CD14-positive monocyte (primary cell): ENCODE data around the gene GJB6. TPM values are rescaled to one million over a fixed set of nuclear protein-coding genes. Genes with fewer than 3 reads are reported as not detected.
A peak's percentile ranks its signal among the peaks of the same experiment; 100 is the strongest.

Experiments
- DNase-seq, 3 donors: peaks; one replicate each; pipeline ENCODE4 v3.0.0-alpha.2; 2011 to 2022
- H2AFZ ChIP-seq: 2 replicates; pipeline ENCODE4 v1.6.0; 2012; ENCODE audit warnings: mild to moderate bottlenecking, low read depth, low read length, inconsistent platforms; ENCODE audit not compliant: insufficient read depth, poor library complexity, severe bottlenecking
- H3K27ac ChIP-seq, 2 donors: 1 replicate in 1 of 2; 2 replicates in 1 of 2; pipeline ENCODE4 v1.5.1; 2012 to 2013; ENCODE audit warnings: low read length in 2 of 2, control low read depth in 1 of 2, inconsistent platforms in 1 of 2, low read depth in 1 of 2, mild to moderate bottlenecking in 1 of 2
- H3K27me3 ChIP-seq, 2 donors: one replicate each; pipeline versions ENCODE4 v1.6.0 to v1.6.1; 2011 to 2013; ENCODE audit warnings: low read length in 2 of 2; ENCODE audit not compliant: control insufficient read depth in 2 of 2, insufficient read depth in 2 of 2
- H3K36me3 ChIP-seq, 2 donors: replicated peaks in 1 of 2; 1 replicate in 1 of 2; 2 replicates in 1 of 2; pipeline versions ENCODE4 v1.5.1 to v1.6.1; 2012 to 2013; ENCODE audit warnings: low read length in 2 of 2, control low read depth in 1 of 2, inconsistent platforms in 1 of 2, mild to moderate bottlenecking in 1 of 2; ENCODE audit not compliant: insufficient read depth in 2 of 2, control insufficient read depth in 1 of 2
- H3K4me1 ChIP-seq, 2 donors: 1 replicate in 1 of 2; 2 replicates in 1 of 2; pipeline versions ENCODE4 v1.5.1 to v1.6.1; 2012 to 2013; ENCODE audit warnings: low read length in 2 of 2, control low read depth in 1 of 2, inconsistent platforms in 1 of 2, mild to moderate bottlenecking in 1 of 2, moderate library complexity in 1 of 2; ENCODE audit not compliant: insufficient read depth in 2 of 2, control insufficient read depth in 1 of 2
- H3K4me2 ChIP-seq: replicated peaks from 2 replicates; pipeline ENCODE3; 2012; ENCODE audit warnings: low read length, moderate library complexity, mild to moderate bottlenecking; ENCODE audit not compliant: poor library complexity, severe bottlenecking; ENCODE audit errors: extremely low read depth
- H3K4me3 ChIP-seq, 3 experiments: fragments of 200-600 bp in 1 of 3; sonication (generic) in 1 of 3; replicated peaks in 1 of 3; 1 replicate in 2 of 3; 2 replicates in 1 of 3; pipeline ENCODE4 v1.5.1; 2011 to 2013; ENCODE audit warnings: low read length in 3 of 3, mild to moderate bottlenecking in 3 of 3, control low read depth in 2 of 3, low read depth in 2 of 3, inconsistent platforms in 1 of 3, moderate library complexity in 1 of 3
- H3K79me2 ChIP-seq: 2 replicates; pipeline ENCODE4 v1.6.0; 2012; ENCODE audit warnings: mild to moderate bottlenecking, control low read depth, inconsistent platforms, low read length, moderate library complexity; ENCODE audit not compliant: insufficient read depth
- H3K9ac ChIP-seq: 2 replicates; pipeline ENCODE4 v1.6.0; 2017; ENCODE audit warnings: low read length, mild to moderate bottlenecking; ENCODE audit not compliant: insufficient read depth, poor library complexity, severe bottlenecking
- H3K9me3 ChIP-seq, 2 donors: replicated peaks in 1 of 2; 1 replicate in 1 of 2; 2 replicates in 1 of 2; pipeline versions ENCODE4 v1.5.1 to v1.6.1; 2012 to 2013; ENCODE audit warnings: low read length in 2 of 2, control low read depth in 1 of 2; ENCODE audit not compliant: control insufficient read depth in 1 of 2, insufficient read depth in 1 of 2
- H4K20me1 ChIP-seq: 2 replicates; pipeline ENCODE4 v1.6.0; 2012; ENCODE audit warnings: mild to moderate bottlenecking, low read length, control low read depth, moderate library complexity; ENCODE audit not compliant: insufficient read depth
- H3K27ac Mint-ChIP-seq, 7 donors: one replicate each; pipeline ENCODE4 v1.8.0; 2020; ENCODE audit warnings: mild to moderate bottlenecking in 7 of 7, mixed read lengths in 7 of 7, moderate library complexity in 6 of 7, inconsistent platforms in 2 of 7
- H3K27me3 Mint-ChIP-seq, 3 donors: one replicate each; pipeline ENCODE4 v1.8.0; 2021 to 2022; ENCODE audit warnings: low read depth in 3 of 3, mild to moderate bottlenecking in 3 of 3, mixed read lengths in 3 of 3, moderate library complexity in 3 of 3, inconsistent platforms in 1 of 3
- H3K36me3 Mint-ChIP-seq, 2 donors: one replicate each; pipeline ENCODE4 v1.8.0; 2020; ENCODE audit warnings: mixed read lengths in 2 of 2, inconsistent platforms in 1 of 2, mild to moderate bottlenecking in 1 of 2
- H3K4me1 Mint-ChIP-seq: one replicate; pipeline ENCODE4 v1.8.0; 2020; ENCODE audit warnings: mild to moderate bottlenecking, mixed read lengths
- H3K4me3 Mint-ChIP-seq, 2 donors: one replicate each; pipeline ENCODE4 v1.8.0; 2020; ENCODE audit warnings: mild to moderate bottlenecking in 2 of 2, mixed read lengths in 2 of 2, moderate library complexity in 1 of 2
- H3K9me3 Mint-ChIP-seq, 7 donors: one replicate each; pipeline ENCODE4 v1.8.0; 2020 to 2022; ENCODE audit warnings: mixed read lengths in 7 of 7, mild to moderate bottlenecking in 6 of 7, moderate library complexity in 6 of 7, inconsistent platforms in 2 of 7
- WGBS: methylation state at CpG from one replicate; pipeline ENCODE4 v1.1.5; 2013; ENCODE audit warnings: missing lambda C conversion rate; ENCODE audit not compliant: insufficient coverage; 5-methylcytosine and 5-hydroxymethylcytosine counted together
- intact Hi-C, 2 donors: fragments of 100-400 bp; cut with micrococcal nuclease; formaldehyde crosslinking; loops; one replicate each; pipeline versions ENCODE4 v1.15.0 to v1.15.1; 2023
- polyA plus RNA-seq, 3 donors: library from polyadenylated mRNA; depleted of rRNA in 1 of 3; unstranded in 2 of 3; stranded (reverse) in 1 of 3; fragments of 300-500 nt in 2 of 3; fragments of >200 nt in 1 of 3; fragmentation: Illumina TruSeq in 2 of 3; gene quantifications; 1 replicate in 2 of 3; 2 replicates in 1 of 3; pipeline ENCODE4 v1.2.3, GENCODE V29; 2012 to 2021
- TF ChIP-seq, protein P1 (sequence below): fragments of 200-600 bp; IDR thresholded peaks from one replicate; pipeline ENCODE4 v1.8.0; 2022; ENCODE audit warnings: antibody characterized with exemption, mild to moderate bottlenecking

Gene GJB6
- polyA plus RNA-seq, 3 donors = 0.32 TPM; not detected in 2

DNA sequence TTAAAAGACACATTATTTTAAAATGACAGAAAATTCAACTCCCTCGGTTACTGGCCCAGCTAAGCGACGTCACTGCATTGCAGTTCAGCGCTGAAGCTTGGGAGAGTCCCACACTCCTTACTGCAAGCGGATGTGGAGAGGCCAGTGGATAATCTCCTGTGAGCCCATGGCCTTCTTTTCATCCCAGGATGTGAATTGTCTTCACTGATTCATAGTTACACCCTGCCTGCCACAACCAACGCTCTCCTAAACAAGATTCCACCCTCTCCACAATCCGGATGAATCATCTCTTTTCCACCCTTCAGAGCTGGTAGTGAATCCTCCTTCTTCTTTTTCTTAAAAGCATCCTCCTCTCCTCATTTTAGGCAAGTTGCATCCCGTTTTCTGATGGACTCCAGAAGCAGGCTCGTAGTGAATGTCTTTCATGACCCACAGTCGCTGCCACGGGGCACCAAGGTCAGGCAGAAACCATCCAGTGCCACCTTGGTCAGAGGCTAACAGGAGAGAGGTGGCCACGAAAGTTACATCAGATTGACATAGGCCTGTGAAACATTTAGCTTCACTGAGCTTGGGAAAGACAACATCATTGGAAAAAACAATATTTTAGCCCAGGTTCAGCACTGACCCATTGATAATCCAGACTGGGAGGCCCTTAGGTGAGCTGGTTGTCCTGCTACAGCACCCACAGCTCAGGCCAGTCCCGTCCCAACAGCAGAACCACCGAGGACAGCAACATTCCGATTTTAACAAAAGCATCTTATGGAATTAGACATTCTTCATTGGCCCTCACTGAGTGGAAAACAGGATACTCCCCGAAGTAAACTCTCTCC, 41.4 kb downstream of the GJB6 start:
- Histone ChIP-seq H3K27ac (no peak overlapping the region), H3K4me2 (no peak overlapping the region), H4K20me1 (no peaks in the 10 kb centered on the region), H2AFZ (no peak overlapping the region), H3K9ac (no peak overlapping the region), H3K9me3 (peaks cover 8 to 10% of the 10 kb centered on the region in 2 donors), H3K4me3 (no peak overlapping the region), H3K27me3 (peaks cover 38 to 45% of the 10 kb centered on the region in 2 donors), H3K36me3 (no peaks in the 10 kb centered on the region), H3K79me2 (no peaks in the 10 kb centered on the region), H3K4me1 (peaks cover 51 to 52% of the 10 kb centered on the region in 2 donors)
- intact Hi-C loops = loop anchor here (10.0 kb wide), 2 partner anchors 164 to 734 kb away; no protein-coding TSS in a partner anchor
- H3K36me3 Mint-ChIP-seq = peaks cover 7 to 21% of the 10 kb centered on the region in 2 donors
- peak overlapping the region in 1 of 7 donors; percentile 43 for H3K27ac Mint-ChIP-seq
- no peak for DNase-seq
- H3K4me1 Mint-ChIP-seq = peaks cover 53% of the 10 kb centered on the region
- TF ChIP-seq, protein P1, sequence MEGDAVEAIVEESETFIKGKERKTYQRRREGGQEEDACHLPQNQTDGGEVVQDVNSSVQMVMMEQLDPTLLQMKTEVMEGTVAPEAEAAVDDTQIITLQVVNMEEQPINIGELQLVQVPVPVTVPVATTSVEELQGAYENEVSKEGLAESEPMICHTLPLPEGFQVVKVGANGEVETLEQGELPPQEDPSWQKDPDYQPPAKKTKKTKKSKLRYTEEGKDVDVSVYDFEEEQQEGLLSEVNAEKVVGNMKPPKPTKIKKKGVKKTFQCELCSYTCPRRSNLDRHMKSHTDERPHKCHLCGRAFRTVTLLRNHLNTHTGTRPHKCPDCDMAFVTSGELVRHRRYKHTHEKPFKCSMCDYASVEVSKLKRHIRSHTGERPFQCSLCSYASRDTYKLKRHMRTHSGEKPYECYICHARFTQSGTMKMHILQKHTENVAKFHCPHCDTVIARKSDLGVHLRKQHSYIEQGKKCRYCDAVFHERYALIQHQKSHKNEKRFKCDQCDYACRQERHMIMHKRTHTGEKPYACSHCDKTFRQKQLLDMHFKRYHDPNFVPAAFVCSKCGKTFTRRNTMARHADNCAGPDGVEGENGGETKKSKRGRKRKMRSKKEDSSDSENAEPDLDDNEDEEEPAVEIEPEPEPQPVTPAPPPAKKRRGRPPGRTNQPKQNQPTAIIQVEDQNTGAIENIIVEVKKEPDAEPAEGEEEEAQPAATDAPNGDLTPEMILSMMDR = no peak
- 95% methylated on average over 13 of the region's 16 CpGs for WGBS
- peaks cover 6 to 28% (median 11%) of the 10 kb centered on the region in 7 donors for H3K9me3 Mint-ChIP-seq
- peaks cover 42 to 54% (median 51%) of the 10 kb centered on the region in 3 donors for H3K27me3 Mint-ChIP-seq
- H3K4me3 Mint-ChIP-seq = peak overlapping the region in 1 of 2 donors; percentile 91

- no peak overlapping the region for H2AFZ ChIP-seq
- H3K4me1 ChIP-seq = peaks cover 46 to 47% of the 10 kb centered on the region in 2 donors
- H4K20me1 ChIP-seq = no peaks in the 10 kb centered on the region
- H3K4me2 ChIP-seq = no peak overlapping the region
- TF ChIP-seq, protein P1 = no peak
- H3K27ac ChIP-seq = no peak overlapping the region
- Mint-ChIP-seq H3K4me3 (no peak overlapping the region), H3K9me3 (peaks cover 6 to 28% (median 8%) of the 10 kb centered on the region in 7 donors), H3K27me3 (peaks cover 37 to 48% (median 44%) of the 10 kb centered on the region in 3 donors), H3K27ac (peak overlapping the region in 1 of 7 donors; percentile 43), H3K4me1 (peaks cover 47% of the 10 kb centered on the region), H3K36me3 (peaks cover 7 to 19% of the 10 kb centered on the region in 2 donors)
- no peak overlapping the region for H3K9ac ChIP-seq
- no peaks in the 10 kb centered on the region for H3K36me3 ChIP-seq
- peaks cover 8 to 10% of the 10 kb centered on the region in 2 donors for H3K9me3 ChIP-seq
- intact Hi-C loops = loop anchor here (10.0 kb wide), 2 partner anchors 165 to 735 kb away; no protein-coding TSS in a partner anchor
- H3K79me2 ChIP-seq = no peaks in the 10 kb centered on the region
- peaks cover 32 to 39% of the 10 kb centered on the region in 2 donors for H3K27me3 ChIP-seq
- no peak overlapping the region for H3K4me3 ChIP-seq
- DNase-seq = no peak
- WGBS = 94% methylated on average over 5 of the region's 5 CpGs
Measured at GRCh38 chr13:20190076-20190475, 42.0 kb downstream of the GJB6 start.
